GM23338 (cell line): ENCODE data around the gene SLC22A16. TPM values are rescaled to one million over a fixed set of nuclear protein-coding genes. Genes with fewer than 3 reads are reported as not detected.

Experiments
- ATAC-seq: fragments of 200-7000 bp; cut with Tn5 transposase; 3 replicates; pipeline ENCODE4 v1.9.1; 2020
- DNase-seq: peaks from one replicate; pipeline ENCODE4 v3.0.0-alpha.2; 2015; ENCODE audit warnings: low spot score
- H2AFZ ChIP-seq: fragments of 200-600 bp; sonication (generic); 2 replicates; pipeline ENCODE4 v1.8.0; 2016; ENCODE audit warnings: antibody characterized with exemption, mild to moderate bottlenecking, moderate library complexity
- H3F3A ChIP-seq: fragments of 200-600 bp; sonication (generic); replicated peaks from 2 replicates; pipeline ENCODE4 v1.8.0; 2017; ENCODE audit warnings: antibody characterized with exemption, mixed run types, low read depth
- H3K27ac ChIP-seq: fragments of 200-600 bp; sonication (generic); 2 replicates; pipeline ENCODE4 v1.6.1; 2016; ENCODE audit warnings: low read depth
- H3K27me3 ChIP-seq: fragments of 200-600 bp; sonication (generic); 2 replicates; pipeline ENCODE4 v1.8.0; 2016; ENCODE audit warnings: mild to moderate bottlenecking, mixed run types, moderate library complexity; ENCODE audit not compliant: insufficient read depth
- H3K36me3 ChIP-seq: fragments of 200-600 bp; sonication (generic); 2 replicates; pipeline ENCODE4 v1.8.0; 2016; ENCODE audit warnings: mild to moderate bottlenecking; ENCODE audit not compliant: insufficient read depth
- H3K4me1 ChIP-seq: fragments of 200-600 bp; sonication (generic); 2 replicates; pipeline ENCODE4 v1.8.0; 2016; ENCODE audit warnings: mild to moderate bottlenecking, moderate library complexity; ENCODE audit not compliant: insufficient read depth
- H3K4me2 ChIP-seq: fragments of 200-600 bp; sonication (generic); 2 replicates; pipeline ENCODE4 v1.7.1; 2017; ENCODE audit warnings: mixed run types
- H3K4me3 ChIP-seq: fragments of 200-600 bp; sonication (generic); 2 replicates; pipeline ENCODE4 v1.6.1; 2016; ENCODE audit warnings: mixed run types
- H3K79me2 ChIP-seq: fragments of 200-600 bp; sonication (generic); replicated peaks from 2 replicates; pipeline ENCODE4 v1.8.0; 2017; ENCODE audit warnings: mild to moderate bottlenecking; ENCODE audit not compliant: insufficient read depth
- H3K9me2 ChIP-seq: fragments of 200-600 bp; sonication (generic); 2 replicates; pipeline ENCODE4 v1.8.0; 2017; ENCODE audit not compliant: insufficient read depth
- H4K20me1 ChIP-seq: fragments of 200-600 bp; sonication (generic); replicated peaks from 2 replicates; pipeline ENCODE4 v1.8.0; 2017; ENCODE audit warnings: mild to moderate bottlenecking; ENCODE audit not compliant: insufficient read depth
- H3K27ac Mint-ChIP-seq: 2 replicates; pipeline ENCODE4 v1.8.0; 2020; ENCODE audit warnings: inconsistent platforms, mild to moderate bottlenecking, moderate library complexity, mixed read lengths
- H3K27me3 Mint-ChIP-seq: 3 replicates; pipeline ENCODE4 v1.8.0; 2022; ENCODE audit warnings: low read depth, mild to moderate bottlenecking, moderate library complexity, mixed read lengths, inconsistent platforms; ENCODE audit not compliant: insufficient read depth, poor library complexity
- H3K36me3 Mint-ChIP-seq: 3 replicates; pipeline ENCODE4 v1.8.0; 2021; ENCODE audit warnings: low read depth, mild to moderate bottlenecking, inconsistent platforms, moderate library complexity, mixed read lengths
- H3K4me1 Mint-ChIP-seq: 3 replicates; pipeline ENCODE4 v1.8.0; 2020; ENCODE audit warnings: mild to moderate bottlenecking, inconsistent platforms, mixed read lengths
- H3K4me3 Mint-ChIP-seq: 3 replicates; pipeline ENCODE4 v1.8.0; 2021; ENCODE audit warnings: moderate library complexity, mild to moderate bottlenecking, inconsistent platforms, mixed read lengths
- H3K9me3 Mint-ChIP-seq: 3 replicates; pipeline ENCODE4 v1.8.0; 2020; ENCODE audit warnings: moderate library complexity, mild to moderate bottlenecking, inconsistent platforms, mixed read lengths
- CREB1 ChIP-seq: fragments of 250-450 bp; sonication (Bioruptor Pico); IDR thresholded peaks from 2 replicates; pipeline ENCODE4 v1.5.0; 2020; ENCODE audit warnings: low read depth, mild to moderate bottlenecking, moderate library complexity
- EZH2 ChIP-seq: fragments of 200-600 bp; sonication (generic); IDR thresholded peaks from one replicate; pipeline ENCODE4 v1.8.0; 2017; ENCODE audit warnings: antibody characterized with exemption, mild to moderate bottlenecking, low read depth; ENCODE audit not compliant: unreplicated experiment
- EZH2phosphoT487 ChIP-seq: fragments of 200-600 bp; sonication (generic); IDR thresholded peaks from one replicate; pipeline ENCODE4 v1.8.1; 2018; ENCODE audit warnings: antibody characterized with exemption; ENCODE audit not compliant: unreplicated experiment
- JUNB ChIP-seq: IDR thresholded peaks from one replicate; pipeline ENCODE4 v1.6.1; 2016; ENCODE audit warnings: antibody characterized with exemption; ENCODE audit not compliant: unreplicated experiment
- NANOG ChIP-seq: IDR thresholded peaks from 2 replicates; pipeline ENCODE4 v1.6.1; 2016; ENCODE audit warnings: antibody characterized with exemption, borderline replicate concordance
- POLR2AphosphoS5 ChIP-seq: IDR thresholded peaks from 2 replicates; pipeline ENCODE4 v1.6.1; 2016; ENCODE audit warnings: antibody characterized with exemption, low read depth
- STAT1 ChIP-seq: IDR thresholded peaks from one replicate; pipeline ENCODE4 v1.6.1; 2016; ENCODE audit warnings: antibody characterized with exemption; ENCODE audit not compliant: unreplicated experiment
- ZNF114 ChIP-seq: fragments of 250-450 bp; sonication (Bioruptor Pico); IDR thresholded peaks from 2 replicates; pipeline ENCODE4 v1.5.0; 2020; ENCODE audit warnings: mild to moderate bottlenecking, moderate library complexity
- ZNF331 ChIP-seq: fragments of 250-450 bp; sonication (Bioruptor Pico); IDR thresholded peaks from 2 replicates; pipeline ENCODE4 v1.5.0; 2020; ENCODE audit warnings: low read depth, mild to moderate bottlenecking, moderate library complexity
- polyA plus RNA-seq: library from polyadenylated mRNA; unstranded; fragments of >200 nt; fragmentation: Nextera tagmentation; extraction: Ambion mirVana; gene quantifications from 2 replicates; pipeline ENCODE4 v1.2.1, GENCODE V29; 2016
- total RNA-seq: library from RNA; depleted of rRNA; stranded (reverse); fragments of >200 nt; shearing (Covaris generic); gene quantifications from 2 replicates; pipeline ENCODE4 v1.2.3, GENCODE V29; 2014
- TF ChIP-seq, protein P1 (sequence below): IDR thresholded peaks from 2 replicates; pipeline ENCODE4 v1.6.1; 2016; ENCODE audit warnings: antibody characterized with exemption
- TF ChIP-seq, protein P2 (sequence below), 2 experiments: fragments of 200-600 bp in 1 of 2; sonication (generic) in 1 of 2; conservative IDR thresholded peaks; 2 replicates each; pipeline versions ENCODE4 v1.5.1 to v1.6.1; 2016 to 2017; ENCODE audit warnings: antibody characterized with exemption in 2 of 2, low read depth in 2 of 2, mild to moderate bottlenecking in 2 of 2, moderate library complexity in 1 of 2
- TF ChIP-seq, protein P3 (sequence below): IDR thresholded peaks from one replicate; pipeline ENCODE4 v1.6.1; 2018; ENCODE audit warnings: antibody characterized with exemption; ENCODE audit not compliant: unreplicated experiment
- TF ChIP-seq, protein P4 (sequence below): fragments of 250-450 bp; sonication (Bioruptor Pico); IDR thresholded peaks from 2 replicates; pipeline ENCODE4 v1.5.0; 2020; ENCODE audit warnings: mild to moderate bottlenecking, moderate library complexity

Gene SLC22A16
- total and polyA plus RNA-seq, 2 experiments from 2014 or later: 0.37 to 0.42 TPM

DNA sequence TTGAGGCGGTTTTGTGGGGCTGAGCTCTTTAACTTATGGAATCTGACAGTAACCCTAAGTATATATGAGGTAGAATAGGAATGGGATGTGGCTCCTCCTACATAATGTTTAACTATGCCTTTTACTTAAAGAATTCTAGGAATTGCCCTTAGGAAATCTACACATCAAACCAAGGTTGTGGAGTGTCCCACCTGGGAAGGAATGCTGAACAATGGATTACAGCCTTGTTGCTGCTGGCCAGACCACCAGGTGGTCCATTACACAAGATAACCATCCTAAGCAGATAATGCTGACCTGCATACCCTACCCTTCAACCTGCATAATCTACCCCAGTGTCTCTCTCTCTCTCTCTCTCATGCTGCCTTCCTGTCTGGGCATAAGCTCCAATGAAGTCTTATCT, 35.0 kb upstream of the SLC22A16 start:
- DNase-seq (peak; percentile 94), ATAC-seq (peak; percentile 99)
- H3K27me3 ChIP-seq: no peaks in the 10 kb centered on the region
- Mint-ChIP-seq H3K4me1 (peaks cover 28% of the 10 kb centered on the region), H3K27ac (no peak overlapping the region), H3K4me3 (no peak overlapping the region), H3K9me3 (peaks cover 28% of the 10 kb centered on the region), H3K27me3 (no peaks in the 10 kb centered on the region), H3K36me3 (peaks cover 24% of the 10 kb centered on the region)
- H3K4me3 ChIP-seq: peak overlapping the region; percentile 7; the same call in 1 of the 2 replicates
- H3K4me1 ChIP-seq: peaks cover 11% of the 10 kb centered on the region
- H3K36me3 ChIP-seq: no peaks in the 10 kb centered on the region
- H3F3A ChIP-seq: no peaks in the 10 kb centered on the region
- no peak overlapping the region for H2AFZ ChIP-seq
- H3K4me2 ChIP-seq: peak overlapping the region; percentile 21; the same call in 1 of the 2 replicates
- TF ChIP-seq EZH2 (no peak), NANOG (peak; percentile 82), JUNB (no peak), POLR2AphosphoS5 (no peak), CREB1 (CRISPR knock-in tag) (peak; percentile 68), ZNF331 (CRISPR knock-in tag) (no peak), STAT1 (no peak), ZNF114 (CRISPR knock-in tag) (0 out of 2 replicates have a peak, but pooled peaks have one; percentile 43), EZH2phosphoT487 (no peak)
- TF ChIP-seq, protein P1, sequence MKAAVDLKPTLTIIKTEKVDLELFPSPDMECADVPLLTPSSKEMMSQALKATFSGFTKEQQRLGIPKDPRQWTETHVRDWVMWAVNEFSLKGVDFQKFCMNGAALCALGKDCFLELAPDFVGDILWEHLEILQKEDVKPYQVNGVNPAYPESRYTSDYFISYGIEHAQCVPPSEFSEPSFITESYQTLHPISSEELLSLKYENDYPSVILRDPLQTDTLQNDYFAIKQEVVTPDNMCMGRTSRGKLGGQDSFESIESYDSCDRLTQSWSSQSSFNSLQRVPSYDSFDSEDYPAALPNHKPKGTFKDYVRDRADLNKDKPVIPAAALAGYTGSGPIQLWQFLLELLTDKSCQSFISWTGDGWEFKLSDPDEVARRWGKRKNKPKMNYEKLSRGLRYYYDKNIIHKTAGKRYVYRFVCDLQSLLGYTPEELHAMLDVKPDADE: 0 out of 2 replicates have a peak, but pooled peaks have one; percentile 22
- TF ChIP-seq, protein P2, sequence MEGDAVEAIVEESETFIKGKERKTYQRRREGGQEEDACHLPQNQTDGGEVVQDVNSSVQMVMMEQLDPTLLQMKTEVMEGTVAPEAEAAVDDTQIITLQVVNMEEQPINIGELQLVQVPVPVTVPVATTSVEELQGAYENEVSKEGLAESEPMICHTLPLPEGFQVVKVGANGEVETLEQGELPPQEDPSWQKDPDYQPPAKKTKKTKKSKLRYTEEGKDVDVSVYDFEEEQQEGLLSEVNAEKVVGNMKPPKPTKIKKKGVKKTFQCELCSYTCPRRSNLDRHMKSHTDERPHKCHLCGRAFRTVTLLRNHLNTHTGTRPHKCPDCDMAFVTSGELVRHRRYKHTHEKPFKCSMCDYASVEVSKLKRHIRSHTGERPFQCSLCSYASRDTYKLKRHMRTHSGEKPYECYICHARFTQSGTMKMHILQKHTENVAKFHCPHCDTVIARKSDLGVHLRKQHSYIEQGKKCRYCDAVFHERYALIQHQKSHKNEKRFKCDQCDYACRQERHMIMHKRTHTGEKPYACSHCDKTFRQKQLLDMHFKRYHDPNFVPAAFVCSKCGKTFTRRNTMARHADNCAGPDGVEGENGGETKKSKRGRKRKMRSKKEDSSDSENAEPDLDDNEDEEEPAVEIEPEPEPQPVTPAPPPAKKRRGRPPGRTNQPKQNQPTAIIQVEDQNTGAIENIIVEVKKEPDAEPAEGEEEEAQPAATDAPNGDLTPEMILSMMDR (conservative IDR thresholded peaks at IDR 0.05; ENCODE audit: low read depth in 2 of 2): no peak
- TF ChIP-seq, protein P3, sequence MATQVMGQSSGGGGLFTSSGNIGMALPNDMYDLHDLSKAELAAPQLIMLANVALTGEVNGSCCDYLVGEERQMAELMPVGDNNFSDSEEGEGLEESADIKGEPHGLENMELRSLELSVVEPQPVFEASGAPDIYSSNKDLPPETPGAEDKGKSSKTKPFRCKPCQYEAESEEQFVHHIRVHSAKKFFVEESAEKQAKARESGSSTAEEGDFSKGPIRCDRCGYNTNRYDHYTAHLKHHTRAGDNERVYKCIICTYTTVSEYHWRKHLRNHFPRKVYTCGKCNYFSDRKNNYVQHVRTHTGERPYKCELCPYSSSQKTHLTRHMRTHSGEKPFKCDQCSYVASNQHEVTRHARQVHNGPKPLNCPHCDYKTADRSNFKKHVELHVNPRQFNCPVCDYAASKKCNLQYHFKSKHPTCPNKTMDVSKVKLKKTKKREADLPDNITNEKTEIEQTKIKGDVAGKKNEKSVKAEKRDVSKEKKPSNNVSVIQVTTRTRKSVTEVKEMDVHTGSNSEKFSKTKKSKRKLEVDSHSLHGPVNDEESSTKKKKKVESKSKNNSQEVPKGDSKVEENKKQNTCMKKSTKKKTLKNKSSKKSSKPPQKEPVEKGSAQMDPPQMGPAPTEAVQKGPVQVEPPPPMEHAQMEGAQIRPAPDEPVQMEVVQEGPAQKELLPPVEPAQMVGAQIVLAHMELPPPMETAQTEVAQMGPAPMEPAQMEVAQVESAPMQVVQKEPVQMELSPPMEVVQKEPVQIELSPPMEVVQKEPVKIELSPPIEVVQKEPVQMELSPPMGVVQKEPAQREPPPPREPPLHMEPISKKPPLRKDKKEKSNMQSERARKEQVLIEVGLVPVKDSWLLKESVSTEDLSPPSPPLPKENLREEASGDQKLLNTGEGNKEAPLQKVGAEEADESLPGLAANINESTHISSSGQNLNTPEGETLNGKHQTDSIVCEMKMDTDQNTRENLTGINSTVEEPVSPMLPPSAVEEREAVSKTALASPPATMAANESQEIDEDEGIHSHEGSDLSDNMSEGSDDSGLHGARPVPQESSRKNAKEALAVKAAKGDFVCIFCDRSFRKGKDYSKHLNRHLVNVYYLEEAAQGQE: no peak
- TF ChIP-seq, protein P4, sequence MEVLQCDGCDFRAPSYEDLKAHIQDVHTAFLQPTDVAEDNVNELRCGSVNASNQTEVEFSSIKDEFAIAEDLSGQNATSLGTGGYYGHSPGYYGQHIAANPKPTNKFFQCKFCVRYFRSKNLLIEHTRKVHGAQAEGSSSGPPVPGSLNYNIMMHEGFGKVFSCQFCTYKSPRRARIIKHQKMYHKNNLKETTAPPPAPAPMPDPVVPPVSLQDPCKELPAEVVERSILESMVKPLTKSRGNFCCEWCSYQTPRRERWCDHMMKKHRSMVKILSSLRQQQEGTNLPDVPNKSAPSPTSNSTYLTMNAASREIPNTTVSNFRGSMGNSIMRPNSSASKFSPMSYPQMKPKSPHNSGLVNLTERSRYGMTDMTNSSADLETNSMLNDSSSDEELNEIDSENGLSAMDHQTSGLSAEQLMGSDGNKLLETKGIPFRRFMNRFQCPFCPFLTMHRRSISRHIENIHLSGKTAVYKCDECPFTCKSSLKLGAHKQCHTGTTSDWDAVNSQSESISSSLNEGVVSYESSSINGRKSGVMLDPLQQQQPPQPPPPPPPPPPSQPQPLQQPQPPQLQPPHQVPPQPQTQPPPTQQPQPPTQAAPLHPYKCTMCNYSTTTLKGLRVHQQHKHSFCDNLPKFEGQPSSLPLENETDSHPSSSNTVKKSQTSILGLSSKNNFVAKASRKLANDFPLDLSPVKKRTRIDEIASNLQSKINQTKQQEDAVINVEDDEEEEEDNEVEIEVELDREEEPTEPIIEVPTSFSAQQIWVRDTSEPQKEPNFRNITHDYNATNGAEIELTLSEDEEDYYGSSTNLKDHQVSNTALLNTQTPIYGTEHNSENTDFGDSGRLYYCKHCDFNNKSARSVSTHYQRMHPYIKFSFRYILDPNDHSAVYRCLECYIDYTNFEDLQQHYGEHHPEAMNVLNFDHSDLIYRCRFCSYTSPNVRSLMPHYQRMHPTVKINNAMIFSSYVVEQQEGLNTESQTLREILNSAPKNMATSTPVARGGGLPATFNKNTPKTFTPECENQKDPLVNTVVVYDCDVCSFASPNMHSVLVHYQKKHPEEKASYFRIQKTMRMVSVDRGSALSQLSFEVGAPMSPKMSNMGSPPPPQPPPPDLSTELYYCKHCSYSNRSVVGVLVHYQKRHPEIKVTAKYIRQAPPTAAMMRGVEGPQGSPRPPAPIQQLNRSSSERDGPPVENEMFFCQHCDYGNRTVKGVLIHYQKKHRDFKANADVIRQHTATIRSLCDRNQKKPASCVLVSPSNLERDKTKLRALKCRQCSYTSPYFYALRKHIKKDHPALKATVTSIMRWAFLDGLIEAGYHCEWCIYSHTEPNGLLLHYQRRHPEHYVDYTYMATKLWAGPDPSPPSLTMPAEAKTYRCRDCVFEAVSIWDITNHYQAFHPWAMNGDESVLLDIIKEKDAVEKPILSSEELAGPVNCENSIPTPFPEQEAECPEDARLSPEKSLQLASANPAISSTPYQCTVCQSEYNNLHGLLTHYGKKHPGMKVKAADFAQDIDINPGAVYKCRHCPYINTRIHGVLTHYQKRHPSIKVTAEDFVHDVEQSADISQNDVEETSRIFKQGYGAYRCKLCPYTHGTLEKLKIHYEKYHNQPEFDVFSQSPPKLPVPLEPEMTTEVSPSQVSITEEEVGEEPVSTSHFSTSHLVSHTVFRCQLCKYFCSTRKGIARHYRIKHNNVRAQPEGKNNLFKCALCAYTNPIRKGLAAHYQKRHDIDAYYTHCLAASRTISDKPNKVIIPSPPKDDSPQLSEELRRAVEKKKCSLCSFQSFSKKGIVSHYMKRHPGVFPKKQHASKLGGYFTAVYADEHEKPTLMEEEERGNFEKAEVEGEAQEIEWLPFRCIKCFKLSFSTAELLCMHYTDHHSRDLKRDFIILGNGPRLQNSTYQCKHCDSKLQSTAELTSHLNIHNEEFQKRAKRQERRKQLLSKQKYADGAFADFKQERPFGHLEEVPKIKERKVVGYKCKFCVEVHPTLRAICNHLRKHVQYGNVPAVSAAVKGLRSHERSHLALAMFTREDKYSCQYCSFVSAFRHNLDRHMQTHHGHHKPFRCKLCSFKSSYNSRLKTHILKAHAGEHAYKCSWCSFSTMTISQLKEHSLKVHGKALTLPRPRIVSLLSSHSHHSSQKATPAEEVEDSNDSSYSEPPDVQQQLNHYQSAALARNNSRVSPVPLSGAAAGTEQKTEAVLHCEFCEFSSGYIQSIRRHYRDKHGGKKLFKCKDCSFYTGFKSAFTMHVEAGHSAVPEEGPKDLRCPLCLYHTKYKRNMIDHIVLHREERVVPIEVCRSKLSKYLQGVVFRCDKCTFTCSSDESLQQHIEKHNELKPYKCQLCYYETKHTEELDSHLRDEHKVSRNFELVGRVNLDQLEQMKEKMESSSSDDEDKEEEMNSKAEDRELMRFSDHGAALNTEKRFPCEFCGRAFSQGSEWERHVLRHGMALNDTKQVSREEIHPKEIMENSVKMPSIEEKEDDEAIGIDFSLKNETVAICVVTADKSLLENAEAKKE: peak; percentile 72; the same call in 1 of the 2 replicates
- no peak overlapping the region for H3K27ac ChIP-seq
- H3K79me2 ChIP-seq: no peaks in the 10 kb centered on the region
- no peaks in the 10 kb centered on the region for H4K20me1 ChIP-seq
- H3K9me2 ChIP-seq: peaks cover 15% of the 10 kb centered on the region
